T1000 (cell line): Measurements from ENCODE around the gene TMEM131L.
"Not testable (repeated sequence)": the region's sequence is repeated elsewhere in the genome, so short reads cannot be mapped to it uniquely, and the experiment has no call there.

Experiments
- DNase-seq: peaks from one replicate; lab custom pipeline; 2025; ENCODE audit warnings: mixed read lengths; lab: John Stamatoyannopoulos, UW

TMEM131L gene

GRCh38 chr4:153506341-153507309 lies 40.5 kb downstream of the TMEM131L start:
- no peak for DNase-seq

GRCh38 chr4:153507310-153508073 lies 41.3 kb downstream of the TMEM131L start:
- DNase-seq: no peak

- not testable (repeated sequence) for DNase-seq
Measured at GRCh38 chr4:153509212-153509611, 43.1 kb downstream of the TMEM131L start.

GRCh38 chr4:153509724-153510123 lies 43.6 kb downstream of the TMEM131L start:
- no peak for DNase-seq

- no peak for DNase-seq
Measured at GRCh38 chr4:153510252-153511001, 44.3 kb downstream of the TMEM131L start.

GRCh38 chr4:153511104-153511503 lies 44.9 kb downstream of the TMEM131L start:
- no peak for DNase-seq

GRCh38 chr4:153512162-153512852 lies 46.1 kb downstream of the TMEM131L start:
- no peak for DNase-seq

- no peak for DNase-seq
Measured at GRCh38 chr4:153512952-153513500, 46.9 kb downstream of the TMEM131L start.

GRCh38 chr4:153513596-153513995 lies 47.4 kb downstream of the TMEM131L start:
- no peak for DNase-seq

- no peak for DNase-seq
Measured at GRCh38 chr4:153514001-153514526, 47.9 kb downstream of the TMEM131L start.

GRCh38 chr4:153514688-153515426 lies 48.7 kb downstream of the TMEM131L start:
- DNase-seq: no peak

GRCh38 chr4:153517159-153517558 lies 51.0 kb downstream of the TMEM131L start:
- no peak for DNase-seq

- no peak for DNase-seq
Measured at GRCh38 chr4:153518001-153518400, 51.8 kb downstream of the TMEM131L start.

- no peak for DNase-seq
Measured at GRCh38 chr4:153518637-153519389, 52.7 kb downstream of the TMEM131L start.

- no peak for DNase-seq
Measured at GRCh38 chr4:153519687-153520086, 53.5 kb downstream of the TMEM131L start.

GRCh38 chr4:153520227-153520626 lies 54.1 kb downstream of the TMEM131L start:
- DNase-seq: no peak

GRCh38 chr4:153520801-153521329 lies 54.7 kb downstream of the TMEM131L start:
- DNase-seq: no peak

GRCh38 chr4:153521478-153521877 lies 55.3 kb downstream of the TMEM131L start:
- no peak for DNase-seq
